ENCODE measurements around the gene NECTIN4. TPM values are rescaled to one million over a fixed set of nuclear protein-coding genes. Genes with fewer than 3 reads are reported as not detected.

NECTIN4 gene
- polyA plus RNA-seq, 1 of the 3 experiments (the other 2 are of a cell fraction): 0.59 TPM

- H3K27ac ChIP-seq (ENCODE audit: low read depth in 2 of 2, low read length in 1 of 2): no peak overlapping the region
- no peak for DNase-seq
- no peak for TF ChIP-seq PBX3 (IDR thresholded peaks at IDR 0.05)
- no peak for TF ChIP-seq CHD2 (IDR thresholded peaks at IDR 0.05; ENCODE audit: low read length, partially characterized antibody)
- no peak for TF ChIP-seq ZBTB33 (IDR thresholded peaks at IDR 0.05; ENCODE audit: borderline replicate concordance, low read depth)
- no peak for TF ChIP-seq USF1 (IDR thresholded peaks at IDR 0.05; ENCODE audit: borderline replicate concordance, low read depth)
- no peak for TF ChIP-seq USF2 (IDR thresholded peaks at IDR 0.05; ENCODE audit: borderline replicate concordance, low read depth, low read length)
- TF ChIP-seq FOXJ3 (CRISPR knock-in tag; IDR thresholded peaks at IDR 0.05): no peak
- TF ChIP-seq REST (IDR thresholded peaks at IDR 0.05; ENCODE audit: low read depth, low read length): no peak
- no peaks in the 10 kb centered on the region for H3K4me1 ChIP-seq (ENCODE audit: control insufficient read depth in 1 of 2, insufficient read depth in 2 of 2, low read depth in 1 of 2, low read length in 1 of 2)
- no peak overlapping the region for H3K9ac ChIP-seq
- no peaks in the 10 kb centered on the region for H3F3A ChIP-seq (replicated peaks; ENCODE audit: insufficient read depth)
- H2AFZ ChIP-seq (ENCODE audit: low read depth): no peak overlapping the region
- no peaks in the 10 kb centered on the region for H3K9me3 ChIP-seq
- H3K4me3 ChIP-seq (ENCODE audit: low read depth in 2 of 2, low read length in 1 of 2): no peak overlapping the region
- ChIA-PET CTCF (interaction anchor here (0.6 to 22.7 kb wide), 4 partner anchors 10 to 325 kb away, joined by 3 to 198 read pairs (median 3); partner anchors contain the start of gene KLHDC9), POLR2A (no interaction called here)
- no peaks in the 10 kb centered on the region for H3K79me2 ChIP-seq (ENCODE audit: insufficient read depth)
- WGBS (ENCODE audit: low lambda C conversion rate): 86% methylated on average over 2 of the region's 12 CpGs
- no peaks in the 10 kb centered on the region for H3K36me3 ChIP-seq (replicated peaks in 1 of 2; ENCODE audit: control insufficient read depth in 1 of 2, insufficient read depth in 2 of 2, low read length in 1 of 2)
- H3K27me3 ChIP-seq (ENCODE audit: insufficient read depth): no peaks in the 10 kb centered on the region
- no peak overlapping the region for H3K4me2 ChIP-seq
- no peaks in the 10 kb centered on the region for H4K20me1 ChIP-seq (ENCODE audit: insufficient read depth)
- no peaks in the 10 kb centered on the region for H3K9me2 ChIP-seq
Measured at GRCh38 chr1:161074676-161075368, 14.5 kb downstream of the NECTIN4 start.

All from SK-N-SH (cell line).